ENCODE data around the gene TUBGCP6.

The TUBGCP6 gene

GRCh38 chr22:50244420-50245213 is at the start of gene TUBGCP6:
TUBGCP6 (minus strand) TSS chr22:50245023; CDS start chr22:50244459, 564 bp downstream.
- peak; percentile 97 for DNase-seq

GRCh38 chr22:50294319-50294656 is 49.5 kb upstream of the TUBGCP6 start:
- no peak for DNase-seq

GRCh38 chr22:50293441-50294318 is 48.9 kb upstream of the TUBGCP6 start:
- DNase-seq: no peak

GRCh38 chr22:50292643-50293440 is 48.0 kb upstream of the TUBGCP6 start:
- DNase-seq: no peak

- DNase-seq: no peak
Measured at GRCh38 chr22:50289942-50290630, 45.3 kb upstream of the TUBGCP6 start.

- DNase-seq: no peak
Measured at GRCh38 chr22:50289151-50289941, 44.5 kb upstream of the TUBGCP6 start.

GRCh38 chr22:50287731-50288130 is 42.9 kb upstream of the TUBGCP6 start:
- no peak for DNase-seq

GRCh38 chr22:50286701-50287318 is 42.0 kb upstream of the TUBGCP6 start:
- no peak for DNase-seq

- DNase-seq: no peak
Measured at GRCh38 chr22:50286275-50286674, 41.5 kb upstream of the TUBGCP6 start.

GRCh38 chr22:50285568-50286229 is 40.9 kb upstream of the TUBGCP6 start:
- DNase-seq: no peak

- no peak for DNase-seq
Measured at GRCh38 chr22:50284479-50284878, 39.7 kb upstream of the TUBGCP6 start.

GRCh38 chr22:50283821-50284220 is 39.0 kb upstream of the TUBGCP6 start:
- no peak for DNase-seq

GRCh38 chr22:50282361-50283155 is 37.7 kb upstream of the TUBGCP6 start:
- DNase-seq: no peak

- no peak for DNase-seq
Measured at GRCh38 chr22:50281957-50282356, 37.1 kb upstream of the TUBGCP6 start.

GRCh38 chr22:50281384-50281760 is 36.5 kb upstream of the TUBGCP6 start:
- no peak for DNase-seq

GRCh38 chr22:50280708-50281383 is 36.0 kb upstream of the TUBGCP6 start:
- no peak for DNase-seq

GRCh38 chr22:50280022-50280707 is 35.3 kb upstream of the TUBGCP6 start:
- no peak for DNase-seq

- no peak for DNase-seq
Measured at GRCh38 chr22:50278956-50279619, 34.3 kb upstream of the TUBGCP6 start.
